B cell (primary cell): Measurements from ENCODE around the gene SLCO3A1. TPM values are rescaled to one million over a fixed set of nuclear protein-coding genes. Genes with fewer than 3 reads are reported as not detected.

Experiments
- ATAC-seq: fragments of 200-7000 bp; cut with Tn5 transposase; one replicate; pipeline ENCODE4 v1.10.0; 2021; ENCODE audit warnings: low read depth, mild to moderate bottlenecking, moderate number of reproducible peaks, moderate library complexity
- CTCF ChIA-PET: fragments of 350-600 bp; sonication (Branson Sonifier 250); formaldehyde crosslinking; loops from one replicate; lab custom pipeline; 2021; ENCODE audit warnings: antibody characterized with exemption, inconsistent platforms; lab: Charles Lee
- POLR2A ChIA-PET: fragments of 350-600 bp; sonication (Branson Sonifier 250); formaldehyde crosslinking; loops from one replicate; lab custom pipeline; 2021; ENCODE audit warnings: antibody characterized with exemption; lab: Charles Lee
- DNase-seq: peaks from one replicate; pipeline ENCODE4 v3.0.0; 2013
- H2AFZ ChIP-seq: 2 replicates; pipeline ENCODE4 v1.6.1; 2012; ENCODE audit warnings: mild to moderate bottlenecking, low read depth, low read length; ENCODE audit not compliant: insufficient read depth, poor library complexity, severe bottlenecking
- H3K27ac ChIP-seq, 2 donors: 1 replicate in 1 of 2; 2 replicates in 1 of 2; pipeline ENCODE4 v1.5.1; 2012 to 2013; ENCODE audit warnings: low read length in 2 of 2, mild to moderate bottlenecking in 2 of 2, moderate library complexity in 1 of 2
- H3K27me3 ChIP-seq, 4 experiments: fragments of 200-600 bp in 1 of 4; sonication (generic) in 1 of 4; replicated peaks in 1 of 4; 1 replicate in 2 of 4; 2 replicates in 2 of 4; pipeline versions ENCODE4 v1.6.1 to v1.7.0; 2013 to 2016; ENCODE audit warnings: low read length in 3 of 4, mild to moderate bottlenecking in 2 of 4, mixed read lengths in 1 of 4, moderate library complexity in 1 of 4; ENCODE audit not compliant: insufficient read depth in 4 of 4, control insufficient read depth in 3 of 4; ENCODE audit errors: control extremely low read depth in 1 of 4
- H3K36me3 ChIP-seq, 2 experiments: replicated peaks in 1 of 2; 1 replicate in 1 of 2; 2 replicates in 1 of 2; pipeline versions ENCODE4 v1.6.1 to v1.7.1; 2013; ENCODE audit warnings: low read length in 1 of 2; ENCODE audit not compliant: insufficient read depth in 2 of 2, control insufficient read depth in 1 of 2; ENCODE audit errors: control extremely low read depth in 1 of 2, extremely low read depth in 1 of 2
- H3K4me1 ChIP-seq, 2 donors: fragments of 200-600 bp in 1 of 2; sonication (generic) in 1 of 2; 1 replicate in 1 of 2; 2 replicates in 1 of 2; pipeline versions ENCODE4 v1.5.1 to v1.6.1; 2013 to 2017; ENCODE audit warnings: low read length in 2 of 2; ENCODE audit not compliant: control insufficient read depth in 2 of 2, insufficient read depth in 2 of 2
- H3K4me2 ChIP-seq: replicated peaks from 2 replicates; pipeline ENCODE3; 2012; ENCODE audit warnings: mild to moderate bottlenecking, low read depth, low read length; ENCODE audit not compliant: poor library complexity, severe bottlenecking
- H3K4me3 ChIP-seq, 5 experiments: fragments of 200-600 bp in 1 of 5; sonication (generic) in 1 of 5; 1 replicate in 3 of 5; 2 replicates in 2 of 5; pipeline versions ENCODE4 v1.5.1 to v1.7.0; 2011 to 2016; ENCODE audit warnings: low read length in 4 of 5, mild to moderate bottlenecking in 4 of 5, low read depth in 2 of 5, control low read depth in 1 of 5, moderate library complexity in 1 of 5; ENCODE audit not compliant: insufficient read depth in 1 of 5; ENCODE audit errors: control extremely low read depth in 1 of 5, extremely low read depth in 1 of 5
- H3K79me2 ChIP-seq: fragments of 200-600 bp; sonication (generic); one replicate; pipeline ENCODE4 v1.6.0; 2016; ENCODE audit warnings: low read length; ENCODE audit not compliant: control insufficient read depth, insufficient read depth
- H3K9ac ChIP-seq: fragments of 200-600 bp; sonication (generic); 2 replicates; pipeline ENCODE4 v1.6.1; 2017; ENCODE audit warnings: mild to moderate bottlenecking, low read length, moderate library complexity
- H3K9me3 ChIP-seq, 3 donors: one replicate each; pipeline versions ENCODE4 v1.6.1 to v1.7.1; 2013; ENCODE audit warnings: low read length in 2 of 3; ENCODE audit not compliant: control insufficient read depth in 2 of 3, insufficient read depth in 1 of 3; ENCODE audit errors: control extremely low read depth in 1 of 3
- H4K20me1 ChIP-seq: 2 replicates; pipeline ENCODE4 v1.6.0; 2012; ENCODE audit warnings: mild to moderate bottlenecking, low read length; ENCODE audit not compliant: insufficient read depth, control insufficient read depth, poor library complexity, severe bottlenecking
- H3K27ac Mint-ChIP-seq: one replicate; pipeline ENCODE4 v1.8.0; 2021; ENCODE audit warnings: mixed read lengths
- H3K27me3 Mint-ChIP-seq: one replicate; pipeline ENCODE4 v1.8.0; 2021; ENCODE audit warnings: mixed read lengths
- H3K4me1 Mint-ChIP-seq: one replicate; pipeline ENCODE4 v1.8.0; 2021; ENCODE audit warnings: mixed read lengths
- H3K4me3 Mint-ChIP-seq: one replicate; pipeline ENCODE4 v1.8.0; 2021; ENCODE audit warnings: mixed read lengths
- H3K9me3 Mint-ChIP-seq: one replicate; pipeline ENCODE4 v1.8.0; 2022; ENCODE audit warnings: mixed read lengths; ENCODE audit not compliant: insufficient read depth
- EZH2 ChIP-seq: IDR thresholded peaks from 2 replicates; pipeline ENCODE4 v1.6.1; 2012; ENCODE audit warnings: borderline replicate concordance, low read depth, mild to moderate bottlenecking, moderate library complexity, low read length; ENCODE audit not compliant: insufficient read depth, poor library complexity, severe bottlenecking
- WGBS: methylation state at CpG from one replicate; pipeline ENCODE4 v1.1.5; 2013; ENCODE audit warnings: missing lambda C conversion rate; ENCODE audit not compliant: insufficient coverage; 5-methylcytosine and 5-hydroxymethylcytosine counted together
- intact Hi-C: fragments of 100-400 bp; cut with micrococcal nuclease; formaldehyde crosslinking; loops from one replicate; pipeline ENCODE4 v1.10.0; 2022
- polyA plus RNA-seq: library from polyadenylated mRNA; depleted of rRNA; stranded (reverse); fragments of >200 nt; gene quantifications from 2 replicates; pipeline ENCODE4 v1.2.3, GENCODE V29; 2012
- total RNA-seq, 2 donors: library from RNA; stranded (reverse); fragments of 120-200 nt in 1 of 2; gene quantifications; 1 replicate in 1 of 2; 2 replicates in 1 of 2; pipeline versions ENCODE4 v1.2.3 to v1.2.4, GENCODE V29; 2013 to 2022
- TF ChIP-seq, protein P1 (sequence below): fragments of 200-600 bp; IDR thresholded peaks from one replicate; pipeline ENCODE4 v1.8.0; 2022; ENCODE audit warnings: antibody characterized with exemption, mild to moderate bottlenecking

The SLCO3A1 gene
- total and polyA plus RNA-seq, 2 donors (not counting 1 experiment from before 2014, with no cell fraction given), result 0.99 to 2.3 TPM

DNA sequence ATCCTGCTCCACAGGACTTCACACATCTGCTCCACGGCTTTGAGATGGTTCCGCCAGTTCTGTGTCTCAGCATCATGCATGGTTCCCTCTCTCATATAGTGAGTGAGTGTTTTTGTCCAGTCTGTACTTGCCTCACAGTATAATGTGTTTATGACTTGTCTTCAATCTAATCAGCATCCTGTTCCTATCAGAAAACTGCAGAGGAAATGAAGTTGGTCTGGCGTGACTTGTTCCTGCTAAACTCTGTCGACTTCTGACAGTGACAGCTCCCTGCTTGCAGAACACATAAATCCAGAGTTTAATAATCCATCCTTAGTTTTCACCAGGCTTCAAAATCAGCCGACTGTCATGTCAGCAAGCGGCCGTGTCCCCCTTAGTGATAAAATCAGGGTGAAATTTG, 222.3 kb downstream of the SLCO3A1 start:
- Histone ChIP-seq H3K4me3 (no peak overlapping the region), H3K9me3 (no peaks in the 10 kb centered on the region), H2AFZ (no peak overlapping the region), H3K27ac (no peak overlapping the region), H3K4me1 (no peaks in the 10 kb centered on the region), H3K27me3 (peaks cover 0 to 2% (median 0%) of the 10 kb centered on the region in 4 experiments), H3K4me2 (no peak overlapping the region), H3K9ac (no peak overlapping the region), H4K20me1 (no peaks in the 10 kb centered on the region), H3K79me2 (no peaks in the 10 kb centered on the region), H3K36me3 (no peaks in the 10 kb centered on the region)
- Mint-ChIP-seq H3K27ac (no peak overlapping the region), H3K27me3 (peaks cover 11% of the 10 kb centered on the region), H3K4me3 (no peak overlapping the region), H3K9me3 (no peaks in the 10 kb centered on the region), H3K4me1 (peaks cover 6% of the 10 kb centered on the region)
- CTCF ChIA-PET, result no interaction called here
- intact Hi-C loops, result no loop called here
- ATAC-seq (no peak), DNase-seq (no peak)
- 34% methylated on average over 3 of the region's 7 CpGs for WGBS
- TF ChIP-seq, protein P1, sequence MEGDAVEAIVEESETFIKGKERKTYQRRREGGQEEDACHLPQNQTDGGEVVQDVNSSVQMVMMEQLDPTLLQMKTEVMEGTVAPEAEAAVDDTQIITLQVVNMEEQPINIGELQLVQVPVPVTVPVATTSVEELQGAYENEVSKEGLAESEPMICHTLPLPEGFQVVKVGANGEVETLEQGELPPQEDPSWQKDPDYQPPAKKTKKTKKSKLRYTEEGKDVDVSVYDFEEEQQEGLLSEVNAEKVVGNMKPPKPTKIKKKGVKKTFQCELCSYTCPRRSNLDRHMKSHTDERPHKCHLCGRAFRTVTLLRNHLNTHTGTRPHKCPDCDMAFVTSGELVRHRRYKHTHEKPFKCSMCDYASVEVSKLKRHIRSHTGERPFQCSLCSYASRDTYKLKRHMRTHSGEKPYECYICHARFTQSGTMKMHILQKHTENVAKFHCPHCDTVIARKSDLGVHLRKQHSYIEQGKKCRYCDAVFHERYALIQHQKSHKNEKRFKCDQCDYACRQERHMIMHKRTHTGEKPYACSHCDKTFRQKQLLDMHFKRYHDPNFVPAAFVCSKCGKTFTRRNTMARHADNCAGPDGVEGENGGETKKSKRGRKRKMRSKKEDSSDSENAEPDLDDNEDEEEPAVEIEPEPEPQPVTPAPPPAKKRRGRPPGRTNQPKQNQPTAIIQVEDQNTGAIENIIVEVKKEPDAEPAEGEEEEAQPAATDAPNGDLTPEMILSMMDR, result no peak
- TF ChIP-seq EZH2, result no peak
- POLR2A ChIA-PET, result no interaction called here

DNA sequence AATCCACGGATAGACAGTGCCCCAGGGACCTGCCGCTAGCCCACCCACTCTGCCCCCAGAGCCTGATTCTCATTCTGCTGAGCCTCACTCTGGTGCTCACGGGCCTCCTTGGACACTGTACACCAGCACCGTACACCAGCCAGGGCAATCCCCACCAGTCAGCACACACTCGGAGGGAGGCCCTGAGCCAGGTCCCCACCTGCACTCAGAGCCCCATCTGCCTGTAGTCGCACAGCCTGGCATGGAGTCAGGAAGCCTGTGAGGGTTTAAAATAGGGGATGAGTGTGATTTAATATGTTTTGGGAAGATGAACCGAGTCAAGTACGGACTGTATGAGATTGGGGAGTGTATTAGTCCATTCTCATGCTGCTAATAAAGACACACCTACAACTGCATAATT, 223.0 kb downstream of the SLCO3A1 start:
- no peak overlapping the region for H3K4me3 ChIP-seq
- no peak for TF ChIP-seq EZH2
- TF ChIP-seq, protein P1, result no peak
- Mint-ChIP-seq H3K9me3 (no peaks in the 10 kb centered on the region), H3K4me3 (no peak overlapping the region), H3K4me1 (no peaks in the 10 kb centered on the region), H3K27ac (no peak overlapping the region), H3K27me3 (peaks cover 5% of the 10 kb centered on the region)
- peaks cover 0 to 2% (median under 1%) of the 10 kb centered on the region in 4 experiments for H3K27me3 ChIP-seq
- intact Hi-C loops, result no loop called here
- no peaks in the 10 kb centered on the region for H3K4me1 ChIP-seq
- ChIA-PET CTCF (no interaction called here), POLR2A (no interaction called here)
- no peak overlapping the region for H2AFZ ChIP-seq
- 95% methylated on average over 2 of the region's 8 CpGs for WGBS
- H3K36me3 ChIP-seq, result no peaks in the 10 kb centered on the region
- no peak for ATAC-seq
- H3K4me2 ChIP-seq, result no peak overlapping the region
- H3K9ac ChIP-seq, result no peak overlapping the region
- no peak for DNase-seq
- no peak overlapping the region for H3K27ac ChIP-seq
- H4K20me1 ChIP-seq, result no peaks in the 10 kb centered on the region
- H3K79me2 ChIP-seq, result no peaks in the 10 kb centered on the region
- H3K9me3 ChIP-seq, result no peaks in the 10 kb centered on the region
